Fibroblast of skin of right biceps (primary cell): Measurements from ENCODE around the gene REEP5.
"Not testable (repeated sequence)": the region's sequence is repeated elsewhere in the genome, so short reads cannot be mapped to it uniquely, and the experiment has no call there.

ENCODE experiments used
- DNase-seq: peaks from one replicate; pipeline ENCODE4 v3.0.0-alpha.2; 2013

Gene REEP5

DNA sequence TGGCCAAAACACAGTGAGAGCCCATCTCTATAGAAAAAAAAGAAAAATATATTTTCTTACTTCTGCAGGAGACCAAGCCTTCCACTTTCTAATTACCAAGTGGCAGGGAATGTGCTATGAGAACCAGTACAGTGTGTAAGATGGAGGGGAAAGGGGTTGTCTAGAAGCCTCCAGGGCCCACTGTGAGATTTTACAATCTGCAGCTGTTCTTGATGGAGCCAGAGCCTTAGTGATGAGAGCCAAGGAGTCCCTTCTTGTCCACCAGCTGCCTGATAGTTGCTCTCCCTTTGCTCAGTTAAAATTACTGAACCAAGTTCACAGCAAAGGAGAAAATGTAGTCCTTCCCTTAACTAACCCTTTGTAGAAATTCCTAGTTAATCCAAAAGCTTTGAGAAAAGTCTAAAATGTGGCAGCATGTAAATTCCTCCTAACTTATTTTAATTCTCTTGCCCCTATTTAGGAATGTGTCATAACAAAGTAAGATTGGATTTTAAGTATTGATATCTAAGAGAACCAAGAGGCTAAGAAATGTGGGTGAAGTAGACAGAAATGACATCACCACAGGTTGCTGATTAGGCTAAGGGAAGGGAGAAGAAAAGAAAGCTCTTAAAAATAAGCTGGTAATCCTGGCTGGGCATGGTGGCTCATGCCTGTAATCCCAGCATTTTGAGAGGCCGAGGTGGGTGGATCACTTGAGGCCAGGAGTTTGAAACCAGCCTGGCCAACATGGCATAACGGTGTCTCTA lies 41.6 kb downstream of the REEP5 start:
- no peak for DNase-seq

DNA sequence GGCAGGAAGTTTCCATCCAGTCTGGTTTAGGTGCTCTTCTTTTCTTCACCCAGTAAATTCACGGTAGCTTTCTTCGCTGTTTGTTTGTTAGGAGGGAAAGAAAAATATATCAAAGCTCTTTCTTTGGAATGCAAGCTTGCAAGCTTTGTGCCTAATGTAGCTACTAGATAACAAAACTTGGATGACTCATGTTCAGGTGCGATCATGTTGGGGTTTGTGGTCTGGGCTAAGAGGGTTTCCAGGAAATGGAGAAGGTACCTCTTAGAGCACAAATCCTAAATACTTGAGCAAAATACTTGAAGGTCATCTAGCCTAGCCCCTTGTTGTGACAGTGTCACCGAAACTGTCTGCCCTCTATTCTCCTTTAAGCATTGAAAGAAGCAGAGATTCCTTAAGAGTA lies 43.3 kb downstream of the REEP5 start:
- DNase-seq: no peak

DNA sequence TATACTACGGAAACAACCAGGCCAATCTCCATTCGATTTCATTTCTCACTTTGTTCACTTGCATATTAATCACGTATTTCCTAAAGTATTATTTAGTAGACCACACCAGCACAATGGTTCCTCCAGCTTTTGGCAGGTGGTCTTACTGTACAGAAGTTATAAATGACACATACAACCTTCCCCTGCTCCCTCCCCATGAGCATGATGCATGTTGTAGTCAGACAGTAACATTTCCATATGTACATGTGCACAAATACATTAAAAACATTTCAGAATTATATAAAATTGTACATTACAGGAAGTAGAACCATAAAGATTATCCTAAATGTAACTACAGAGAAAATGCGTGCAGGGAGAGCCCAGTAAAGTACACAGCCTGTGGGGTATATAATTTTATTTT lies 43.9 kb downstream of the REEP5 start:
- no peak for DNase-seq

DNA sequence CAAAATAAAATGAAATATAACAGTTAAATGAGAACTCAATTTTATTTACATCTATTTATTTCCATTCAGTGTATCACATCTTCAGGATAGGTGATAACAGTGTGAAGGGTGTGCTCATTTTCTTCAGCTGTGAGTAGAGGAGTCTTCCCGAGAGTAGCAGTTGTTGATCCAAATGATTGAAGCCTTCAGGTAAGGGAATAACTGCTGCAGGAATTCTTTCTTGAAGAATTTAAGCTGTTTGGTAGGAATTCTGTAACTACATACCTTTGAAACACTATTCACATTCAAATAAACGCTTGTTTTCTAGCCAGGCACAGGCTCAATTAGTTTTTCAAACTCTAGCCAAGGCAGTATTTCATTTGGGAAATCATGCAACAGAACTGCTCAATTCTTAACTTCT lies 45.7 kb downstream of the REEP5 start:
- no peak for DNase-seq

DNA sequence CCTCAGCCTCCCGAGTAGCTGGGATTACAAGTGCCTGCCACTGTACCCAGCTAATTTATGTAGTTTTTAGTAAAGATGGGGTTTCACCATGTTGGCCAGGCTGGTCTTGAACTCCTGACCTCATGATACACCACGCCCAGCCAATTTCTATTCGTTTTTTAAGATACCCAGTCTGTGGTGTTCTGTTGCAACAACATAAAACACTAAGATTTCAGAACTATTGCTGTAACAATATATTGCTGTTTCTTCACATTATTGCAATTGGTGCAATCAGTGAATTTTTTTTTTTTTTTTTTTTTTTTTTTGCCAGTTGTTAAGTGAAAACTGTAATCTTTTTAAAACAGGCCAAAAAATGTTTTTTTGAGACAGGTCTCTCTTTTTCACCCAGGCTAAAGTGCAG lies 51.1 kb downstream of the REEP5 start:
- no peak for DNase-seq

DNA sequence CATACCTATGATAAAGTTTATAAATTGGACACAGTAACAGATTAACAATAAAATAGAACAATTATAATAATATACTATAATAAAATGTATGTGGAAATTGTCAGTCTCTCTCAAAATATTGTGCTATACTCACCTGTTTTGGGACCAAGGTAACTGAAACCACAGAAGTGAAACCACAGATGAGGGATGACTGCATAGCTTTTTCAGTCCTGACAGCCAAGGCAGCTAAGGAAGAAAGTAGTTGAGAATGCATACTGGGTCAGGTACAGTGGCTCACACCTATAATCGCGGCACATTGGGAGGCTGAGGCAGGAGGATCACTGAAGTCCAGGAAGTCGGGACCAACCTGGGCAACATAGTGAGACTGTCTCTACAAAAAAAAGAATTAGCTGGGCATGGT lies 52.1 kb downstream of the REEP5 start:
- DNase-seq: no peak

DNA sequence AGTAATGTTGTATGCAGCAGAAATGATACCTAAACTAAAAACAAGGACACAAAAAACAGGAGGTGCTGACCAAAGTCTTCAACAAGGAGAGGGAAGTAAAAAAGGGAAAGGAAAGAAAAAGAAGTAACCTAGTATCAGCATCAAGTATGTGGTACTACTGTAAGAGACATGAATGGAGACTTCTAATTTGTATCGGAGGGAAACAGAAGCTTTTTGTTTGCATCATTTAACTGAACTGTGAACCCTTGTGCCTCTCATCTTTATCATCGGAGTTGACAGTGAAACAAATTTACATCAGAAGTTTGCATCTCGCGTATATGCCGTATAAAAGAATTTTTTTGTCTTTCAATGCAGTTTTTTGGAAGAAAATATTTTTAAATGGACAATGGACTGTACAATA lies 54.6 kb downstream of the REEP5 start:
- DNase-seq: no peak

DNA sequence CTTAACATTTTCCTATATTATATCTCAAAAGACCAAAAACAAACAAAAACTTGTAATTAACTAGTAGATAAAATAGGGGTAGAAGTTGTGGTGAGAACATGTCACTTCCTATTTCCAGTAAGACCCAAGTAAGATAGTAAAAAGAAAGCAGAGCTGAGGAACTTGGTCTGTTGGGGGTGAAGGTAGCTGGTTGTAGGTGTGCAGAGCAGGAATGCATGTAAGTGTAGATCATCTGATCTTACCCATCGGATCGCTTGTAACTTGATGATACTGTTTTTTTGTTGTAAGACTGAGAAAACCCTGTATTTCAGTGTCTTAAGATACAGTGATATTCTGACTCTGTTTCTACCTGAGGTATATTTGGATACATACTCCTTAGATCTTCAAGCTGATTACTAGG lies 55.3 kb downstream of the REEP5 start:
- no peak for DNase-seq

DNA sequence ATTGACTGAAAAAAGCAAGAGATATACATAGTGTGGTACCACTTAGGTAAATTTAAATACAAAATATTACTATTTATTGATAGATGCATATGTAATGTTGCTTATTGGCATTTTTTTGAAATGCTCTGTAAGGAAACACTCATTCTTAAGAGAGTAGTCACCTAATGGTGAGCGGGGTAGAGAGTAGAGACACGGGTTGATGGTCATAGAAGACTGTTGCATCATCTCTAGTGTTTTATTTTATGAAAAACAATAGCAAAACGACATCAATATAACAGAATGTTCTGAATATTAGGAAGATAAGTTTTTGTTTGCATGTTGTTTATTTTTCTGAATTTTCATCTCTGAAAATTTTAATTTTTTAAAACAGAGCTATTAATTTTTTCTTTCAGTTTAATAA lies 56.9 kb downstream of the REEP5 start:
- no peak for DNase-seq

DNA sequence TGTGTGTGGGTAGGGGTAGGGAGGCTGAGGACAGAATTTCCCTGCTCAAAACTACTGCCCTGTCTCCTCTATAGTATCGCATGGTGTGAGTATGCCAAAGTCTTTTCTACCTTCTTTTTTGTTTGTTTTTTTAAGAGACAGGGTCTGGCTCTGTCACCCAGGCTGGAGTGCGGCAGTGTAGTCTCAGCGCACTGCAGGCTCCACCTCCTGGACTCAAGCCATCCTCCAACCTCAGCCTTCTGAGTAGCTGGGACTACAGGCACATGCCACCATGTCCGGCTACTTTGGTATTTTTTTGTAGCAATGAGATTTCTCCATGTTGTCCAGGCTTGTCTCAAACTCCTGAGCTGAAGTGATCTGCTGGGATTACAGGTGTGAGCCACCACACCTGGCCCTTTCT lies 58.5 kb downstream of the REEP5 start:
- DNase-seq: no peak

DNA sequence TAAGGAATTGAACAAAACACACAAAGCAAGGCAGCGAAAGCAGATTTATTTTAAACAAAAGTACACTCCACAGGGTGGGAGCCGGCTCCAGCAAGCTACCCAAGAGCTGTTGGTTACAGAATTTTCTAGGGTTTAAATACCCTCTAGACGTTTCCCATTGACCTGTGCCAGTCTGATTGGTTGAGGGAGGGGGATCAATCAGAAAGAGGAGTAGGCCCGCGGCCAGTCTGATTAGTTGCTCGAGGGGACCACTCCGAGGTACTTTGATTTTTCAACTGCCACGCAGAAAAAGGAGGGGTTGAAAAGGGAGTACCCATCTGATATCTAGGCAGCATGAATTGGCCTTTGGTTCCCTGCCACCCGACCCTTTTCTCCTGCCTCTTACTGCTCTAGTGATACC lies 59.9 kb downstream of the REEP5 start:
- no peak for DNase-seq

DNA sequence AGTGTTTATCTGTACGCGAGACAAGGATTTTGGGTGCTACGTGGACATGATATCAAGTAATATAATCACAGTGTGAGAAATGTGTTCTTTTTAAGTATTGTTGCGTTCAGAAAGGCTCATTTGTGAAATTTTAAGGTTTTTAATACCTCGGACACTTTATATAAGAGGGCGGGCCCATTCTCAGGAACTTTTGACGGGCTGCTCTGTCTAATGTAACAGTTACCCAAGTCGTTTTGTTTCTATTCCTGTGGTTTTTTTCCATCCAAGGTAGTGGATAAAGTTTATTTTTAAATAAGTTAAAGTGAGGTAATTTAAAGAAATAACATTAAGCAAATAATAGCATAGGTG lies 60.4 kb downstream of the REEP5 start:
- no peak for DNase-seq

DNA sequence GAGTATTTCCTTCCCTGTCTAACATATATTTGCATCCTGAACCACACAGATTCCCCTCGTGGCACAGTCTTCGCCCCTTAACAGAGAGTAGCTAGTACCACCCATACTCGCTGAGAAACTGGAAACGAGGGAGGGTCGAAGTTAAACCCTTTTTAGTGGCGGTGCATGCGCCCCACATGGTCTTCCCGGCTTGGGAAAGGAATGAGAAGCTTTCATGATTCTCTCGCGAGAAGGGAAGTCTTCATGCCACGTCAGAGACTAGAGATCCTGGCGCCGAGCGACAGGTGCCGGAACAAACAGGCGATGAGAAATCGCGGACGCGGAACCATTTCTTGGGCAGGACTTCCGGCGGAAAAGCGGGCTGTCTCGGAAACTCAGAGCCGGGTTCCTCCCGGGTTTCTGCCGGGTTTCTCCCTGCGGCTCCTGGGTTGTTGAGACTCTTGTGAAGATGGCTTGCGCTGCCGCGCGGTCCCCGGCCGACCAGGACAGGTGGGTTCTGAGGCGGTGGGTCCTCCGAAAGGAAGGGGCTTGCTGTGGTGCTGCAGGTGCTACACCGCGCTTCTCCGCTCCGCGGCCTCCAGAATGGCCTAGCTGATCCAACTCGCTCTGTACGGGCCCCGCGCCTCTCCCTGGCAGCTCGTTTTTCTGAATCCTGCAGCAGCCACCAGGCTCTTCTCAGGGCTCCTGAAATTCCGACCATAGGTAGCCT lies 60.9 kb downstream of the REEP5 start, which contains the start of gene SRP19:
Gene SRP19, plus strand, starts transcription at position 359 of the 709 bp plus-strand sequence. Its CDS starts 90 bp downstream, at position 449.
- peak; percentile 98 for DNase-seq

DNA sequence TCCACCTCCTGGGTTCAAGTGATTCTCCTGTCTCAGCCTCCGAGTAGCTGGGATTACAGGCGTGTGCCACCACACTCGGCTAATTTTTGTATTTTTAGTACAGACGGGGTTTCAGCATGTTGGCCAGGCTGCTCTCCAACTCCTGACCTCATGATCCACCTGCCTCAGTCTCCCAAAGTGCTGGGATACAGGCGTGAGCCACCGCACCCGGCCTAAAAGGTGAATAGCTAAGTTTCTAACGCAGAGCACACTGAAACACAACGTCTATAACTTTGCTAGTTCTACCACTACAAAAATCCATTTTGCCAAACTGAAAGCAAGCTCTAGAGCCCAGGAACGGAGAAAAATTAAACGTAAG lies 61.5 kb downstream of the REEP5 start:
- DNase-seq: not testable (repeated sequence)

DNA sequence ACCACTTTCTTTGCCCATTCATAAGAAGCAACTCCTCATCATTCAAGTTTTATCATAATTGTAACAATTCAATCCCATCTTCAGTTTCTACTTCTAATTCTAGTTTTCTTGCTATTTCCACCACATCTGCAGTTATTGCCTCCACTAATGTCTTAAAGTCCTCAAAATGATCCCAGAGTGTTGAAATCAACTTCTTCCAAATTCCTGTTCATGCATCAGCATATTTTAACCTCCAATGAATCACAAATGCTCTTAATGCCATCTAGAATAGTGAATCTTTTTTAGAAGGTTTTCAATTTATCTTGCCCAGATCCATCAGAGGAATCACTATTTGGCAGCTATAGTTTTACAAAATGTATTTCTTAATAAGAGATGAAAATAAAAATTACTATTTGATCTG lies 64.2 kb downstream of the REEP5 start:
- DNase-seq: no peak

DNA sequence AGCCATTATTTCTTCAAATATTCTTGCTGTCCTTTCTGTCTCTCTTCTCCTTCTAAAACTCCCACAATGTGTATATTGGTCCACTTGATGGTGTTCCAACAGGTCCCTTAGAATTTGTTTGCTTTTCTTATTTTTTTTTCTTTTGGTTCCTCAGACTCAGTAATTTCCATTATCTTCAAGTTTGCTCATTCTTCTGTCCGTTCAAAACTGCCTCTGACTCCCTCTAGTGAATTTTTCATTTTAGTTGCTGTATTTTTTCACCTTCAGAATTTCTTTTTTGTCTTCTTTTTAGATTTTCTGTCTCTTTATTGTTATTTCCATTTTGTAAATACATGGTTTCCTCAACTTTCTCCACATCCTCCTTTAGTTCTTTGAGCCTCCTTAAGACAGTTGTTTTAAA lies 67.4 kb downstream of the REEP5 start:
- DNase-seq: no peak

DNA sequence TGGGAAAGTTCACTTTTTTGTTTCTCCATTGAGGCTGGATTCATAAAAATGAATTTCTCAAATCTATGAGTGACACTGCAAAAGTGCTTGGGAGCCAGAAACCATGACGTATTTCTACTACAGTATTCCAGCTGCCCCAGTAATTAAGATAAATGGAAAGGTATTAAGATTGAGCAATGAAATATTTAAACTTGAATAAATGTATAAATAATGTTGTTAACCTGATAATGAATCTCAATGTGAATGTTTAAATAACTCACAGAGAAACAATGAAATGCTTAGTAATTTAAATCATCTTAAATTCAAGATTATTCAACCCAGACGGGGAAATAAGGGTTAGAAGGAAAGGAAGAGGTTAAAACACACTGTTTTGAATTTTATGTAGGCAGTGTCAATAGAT lies 72.1 kb downstream of the REEP5 start:
- DNase-seq: no peak

DNA sequence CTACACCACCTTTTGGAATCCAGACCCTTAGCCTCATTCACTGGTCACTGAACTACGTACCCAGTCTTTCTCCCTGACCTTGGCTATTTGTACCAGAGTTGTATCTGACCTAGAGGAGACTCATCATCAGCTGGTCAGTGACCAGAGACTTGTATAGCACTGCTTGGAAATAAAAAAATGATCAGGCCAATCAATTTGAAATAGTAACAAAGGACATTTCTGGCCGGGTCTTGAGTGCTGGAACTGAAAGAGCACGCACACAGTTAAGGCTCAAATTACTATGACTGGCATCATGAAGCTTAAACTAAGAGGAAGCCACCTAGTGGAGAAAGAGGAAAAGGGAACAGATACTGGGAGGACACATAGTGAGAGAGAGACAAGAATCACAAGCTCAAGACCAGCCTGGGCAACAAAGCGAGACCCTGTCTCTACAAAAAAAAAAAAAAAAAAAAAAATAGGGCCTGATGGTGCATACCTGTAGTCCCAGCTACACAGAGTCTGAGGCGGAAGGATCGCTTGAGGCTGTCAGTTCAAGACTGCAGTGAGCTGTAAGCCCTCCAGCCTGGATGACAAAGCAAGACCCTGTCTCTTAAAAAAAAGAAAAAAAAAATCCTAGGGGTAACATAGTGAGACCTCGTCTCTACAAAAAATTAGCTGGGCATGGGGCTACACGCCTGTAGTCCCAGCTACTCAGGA lies 73.8 kb downstream of the REEP5 start:
- DNase-seq: peak; percentile 69

DNA sequence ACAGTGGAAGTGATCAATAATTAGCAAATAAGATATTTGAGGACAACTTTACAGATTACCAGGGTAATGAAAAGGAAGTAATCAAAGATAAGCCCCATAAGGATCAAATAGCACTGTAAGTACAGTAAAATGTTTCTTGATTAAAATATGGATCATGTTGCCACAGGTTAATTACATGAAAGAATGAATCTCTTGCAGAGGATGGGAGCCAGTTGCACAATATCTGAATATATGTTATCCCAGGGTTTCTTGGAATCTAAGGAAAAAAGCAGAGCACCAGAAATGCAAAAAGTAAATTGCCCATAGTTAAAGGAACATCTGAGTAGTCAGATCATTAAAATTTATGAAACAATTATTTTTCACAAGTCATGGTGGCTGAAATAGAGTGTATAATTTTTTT lies 74.7 kb downstream of the REEP5 start:
- DNase-seq: no peak

DNA sequence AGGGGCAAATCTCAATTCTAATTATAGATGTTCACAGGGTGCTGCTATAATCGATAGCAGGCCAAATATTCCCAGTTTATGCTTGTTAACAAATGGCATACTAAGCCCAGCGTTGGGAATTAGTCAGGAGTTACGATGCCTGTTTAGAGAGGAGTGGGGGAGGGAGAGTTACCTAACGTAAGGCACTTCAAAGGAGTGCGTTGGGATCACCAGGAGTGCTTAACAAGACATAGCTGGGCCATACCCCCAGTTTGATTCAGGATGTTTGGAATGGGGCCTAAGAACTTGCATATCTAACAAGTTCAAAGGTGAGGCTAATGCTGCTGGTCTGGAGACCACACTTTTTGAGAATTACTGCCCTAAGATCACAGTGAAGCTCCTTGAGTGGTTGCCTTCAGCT lies 75.5 kb downstream of the REEP5 start:
- DNase-seq: no peak

DNA sequence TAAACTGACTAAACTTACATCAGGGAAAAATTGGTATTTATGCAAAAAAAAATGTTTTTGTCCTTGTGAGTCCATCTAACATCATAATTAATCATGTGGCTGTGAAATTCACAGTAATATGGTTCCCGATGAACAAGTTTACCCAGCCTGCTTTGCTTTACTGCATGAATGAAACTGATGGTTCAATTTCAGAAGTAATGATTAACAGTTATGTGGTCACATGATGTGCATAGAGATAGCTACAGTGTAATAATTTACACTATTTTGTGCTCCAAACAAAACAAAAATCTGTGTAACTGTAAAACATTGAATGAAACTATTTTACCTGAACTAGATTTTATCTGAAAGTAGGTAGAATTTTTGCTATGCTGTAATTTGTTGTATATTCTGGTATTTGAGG lies 77.5 kb downstream of the REEP5 start:
- DNase-seq: no peak

DNA sequence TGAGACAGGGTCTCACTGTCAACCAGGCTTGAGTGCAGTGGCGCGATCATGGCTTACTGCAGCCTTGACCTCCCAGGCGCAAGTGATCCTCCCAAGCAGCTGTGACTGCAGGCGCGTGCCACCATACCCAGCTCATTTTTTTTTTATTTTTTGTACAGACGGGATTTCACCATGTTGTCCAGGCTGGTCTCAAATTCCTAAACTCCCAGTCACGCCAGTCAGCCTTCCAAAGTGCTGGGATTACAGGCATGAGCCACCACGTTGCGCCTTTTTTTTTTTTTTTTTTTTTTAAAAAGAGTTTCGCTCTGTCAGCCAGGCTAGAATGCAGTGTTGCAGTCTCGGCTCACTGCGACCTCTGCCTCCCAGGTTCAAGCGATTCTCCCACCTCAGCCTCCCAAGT lies 88.1 kb downstream of the REEP5 start:
- no peak for DNase-seq

DNA sequence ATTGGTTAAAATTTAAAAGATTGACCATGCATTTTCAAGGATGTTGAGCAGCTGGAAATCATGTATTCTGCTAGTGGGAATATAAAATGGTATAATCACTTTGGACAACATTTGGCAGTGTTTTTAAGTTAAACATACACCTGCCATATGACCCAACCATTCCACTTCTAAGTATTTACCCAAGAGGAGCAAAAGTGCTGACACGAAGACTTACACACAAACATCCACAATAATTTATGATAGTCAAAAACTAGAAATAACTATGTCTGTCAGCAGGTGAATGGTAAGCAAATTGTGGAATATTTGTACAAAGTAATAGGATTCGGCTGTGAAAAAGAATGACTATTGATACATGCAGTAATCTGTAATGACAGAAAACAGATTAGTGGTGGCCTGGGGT lies 91.6 kb downstream of the REEP5 start:
- DNase-seq: no peak
